IPS-20b (cell line): ENCODE measurements around the gene TMEM255B.
"Not testable (repeated sequence)": the region's sequence is repeated elsewhere in the genome, so short reads cannot be mapped to it uniquely, and the experiment has no call there.

Experiments used
- H3K27ac ChIP-seq: one replicate; pipeline ENCODE4 v1.5.1; 2013; ENCODE audit warnings: low read length
- H3K27me3 ChIP-seq: 2 replicates; pipeline ENCODE4 v1.6.1; 2013; ENCODE audit warnings: mild to moderate bottlenecking, low read length, inconsistent platforms; ENCODE audit not compliant: insufficient read depth
- H3K36me3 ChIP-seq: 2 replicates; pipeline ENCODE4 v1.6.1; 2013; ENCODE audit warnings: low read depth, mild to moderate bottlenecking, inconsistent platforms, low read length, moderate library complexity; ENCODE audit not compliant: insufficient read depth
- H3K4me1 ChIP-seq: 2 replicates; pipeline ENCODE4 v1.6.1; 2013; ENCODE audit warnings: mild to moderate bottlenecking, control low read depth, inconsistent platforms, low read length, moderate library complexity; ENCODE audit not compliant: insufficient read depth
- H3K4me3 ChIP-seq: 2 replicates; pipeline ENCODE4 v1.5.1; 2013; ENCODE audit warnings: mild to moderate bottlenecking, low read length, inconsistent platforms
- H3K9ac ChIP-seq: 2 replicates; pipeline ENCODE4 v1.6.1; 2013; ENCODE audit warnings: low read depth, mild to moderate bottlenecking, inconsistent platforms, low read length, moderate library complexity
- H3K9me3 ChIP-seq: 2 replicates; pipeline ENCODE4 v1.6.1; 2013; ENCODE audit warnings: mild to moderate bottlenecking, low read depth, low read length, inconsistent platforms; ENCODE audit not compliant: insufficient read depth

The TMEM255B gene

GRCh38 chr13:113785051-113786010, 26.3 kb downstream of the TMEM255B start:
- no peaks in the 10 kb centered on the region for H3K27me3 ChIP-seq
- no peak overlapping the region for H3K9ac ChIP-seq
- no peaks in the 10 kb centered on the region; the same call in 1 of the 2 replicates for H3K4me1 ChIP-seq
- no peak overlapping the region for H3K4me3 ChIP-seq
- H3K27ac ChIP-seq: no peak overlapping the region
- H3K9me3 ChIP-seq: peaks cover 2% of the 10 kb centered on the region
- no peaks in the 10 kb centered on the region for H3K36me3 ChIP-seq

GRCh38 chr13:113786262-113786841, 27.3 kb downstream of the TMEM255B start:
- H3K36me3 ChIP-seq: no peaks in the 10 kb centered on the region
- no peak overlapping the region for H3K9ac ChIP-seq
- H3K4me1 ChIP-seq: no peaks in the 10 kb centered on the region; the same call in 1 of the 2 replicates
- H3K4me3 ChIP-seq: no peak overlapping the region
- peaks cover 2% of the 10 kb centered on the region for H3K9me3 ChIP-seq
- no peaks in the 10 kb centered on the region for H3K27me3 ChIP-seq
- H3K27ac ChIP-seq: no peak overlapping the region

- Histone ChIP-seq H3K9ac (no peak overlapping the region), H3K27ac (no peak overlapping the region), H3K9me3 (peaks cover 2% of the 10 kb centered on the region), H3K36me3 (no peaks in the 10 kb centered on the region), H3K27me3 (no peaks in the 10 kb centered on the region), H3K4me3 (no peak overlapping the region), H3K4me1 (no peaks in the 10 kb centered on the region)
These were observed 28.7 kb downstream of the TMEM255B start for GRCh38 chr13:113787694-113788093.

GRCh38 chr13:113788413-113789135, 29.5 kb downstream of the TMEM255B start:
- peaks cover 2% of the 10 kb centered on the region for H3K9me3 ChIP-seq
- H3K4me3 ChIP-seq: no peak overlapping the region
- no peaks in the 10 kb centered on the region for H3K4me1 ChIP-seq
- H3K27me3 ChIP-seq: no peaks in the 10 kb centered on the region
- no peak overlapping the region for H3K9ac ChIP-seq
- H3K27ac ChIP-seq: no peak overlapping the region
- no peaks in the 10 kb centered on the region for H3K36me3 ChIP-seq

- H3K27me3 ChIP-seq: no peaks in the 10 kb centered on the region
- H3K4me3 ChIP-seq: no peak overlapping the region
- peaks cover 2% of the 10 kb centered on the region for H3K9me3 ChIP-seq
- no peaks in the 10 kb centered on the region for H3K36me3 ChIP-seq
- no peak overlapping the region for H3K9ac ChIP-seq
- H3K27ac ChIP-seq: no peak overlapping the region
- H3K4me1 ChIP-seq: no peaks in the 10 kb centered on the region
These were observed 30.1 kb downstream of the TMEM255B start for GRCh38 chr13:113789167-113789566.

- not testable (repeated sequence) for H3K4me3 ChIP-seq, H3K36me3 ChIP-seq, H3K9me3 ChIP-seq, H3K9ac ChIP-seq, H3K27me3 ChIP-seq, H3K4me1 ChIP-seq, H3K27ac ChIP-seq
These were observed 30.9 kb downstream of the TMEM255B start for GRCh38 chr13:113789931-113790330.

GRCh38 chr13:113791226-113791625, 32.2 kb downstream of the TMEM255B start:
- Histone ChIP-seq H3K4me1 (no peaks in the 10 kb centered on the region), H3K4me3 (no peak overlapping the region), H3K27me3 (no peaks in the 10 kb centered on the region), H3K27ac (no peak overlapping the region), H3K36me3 (no peaks in the 10 kb centered on the region), H3K9me3 (no peaks in the 10 kb centered on the region), H3K9ac (no peak overlapping the region)

- no peaks in the 10 kb centered on the region for H3K4me1 ChIP-seq
- H3K4me3 ChIP-seq: no peak overlapping the region
- no peak overlapping the region for H3K9ac ChIP-seq
- H3K27ac ChIP-seq: no peak overlapping the region
- H3K9me3 ChIP-seq: no peaks in the 10 kb centered on the region
- H3K36me3 ChIP-seq: no peaks in the 10 kb centered on the region
- no peaks in the 10 kb centered on the region for H3K27me3 ChIP-seq
These were observed 32.7 kb downstream of the TMEM255B start for GRCh38 chr13:113791761-113792160.

- Histone ChIP-seq H3K9ac (no peak overlapping the region), H3K27me3 (no peaks in the 10 kb centered on the region), H3K27ac (no peak overlapping the region), H3K36me3 (no peaks in the 10 kb centered on the region), H3K4me1 (no peaks in the 10 kb centered on the region), H3K4me3 (no peak overlapping the region), H3K9me3 (no peaks in the 10 kb centered on the region)
These were observed 33.3 kb downstream of the TMEM255B start for GRCh38 chr13:113792236-113792770.

- Histone ChIP-seq H3K27ac (no peak overlapping the region), H3K4me1 (no peaks in the 10 kb centered on the region), H3K36me3 (no peaks in the 10 kb centered on the region), H3K27me3 (no peaks in the 10 kb centered on the region), H3K9ac (no peak overlapping the region), H3K9me3 (no peaks in the 10 kb centered on the region), H3K4me3 (no peak overlapping the region)
These were observed 34.1 kb downstream of the TMEM255B start for GRCh38 chr13:113792886-113793717.

GRCh38 chr13:113793718-113794085, 34.7 kb downstream of the TMEM255B start:
- no peaks in the 10 kb centered on the region for H3K27me3 ChIP-seq
- no peak overlapping the region for H3K27ac ChIP-seq
- no peaks in the 10 kb centered on the region for H3K36me3 ChIP-seq

More at GRCh38 chr13:113793718-113794085, 34.7 kb downstream of the TMEM255B start:
- no peak overlapping the region for H3K4me3 ChIP-seq
- H3K9me3 ChIP-seq: no peaks in the 10 kb centered on the region
- H3K9ac ChIP-seq: no peak overlapping the region
- H3K4me1 ChIP-seq: no peaks in the 10 kb centered on the region
